Mammary epithelial cell (primary cell): ENCODE data around the gene STARD13.

ENCODE experiments used
- CTCF ChIP-seq, 2 donors: IDR thresholded peaks in 1 of 2; conservative IDR thresholded peaks in 1 of 2; 2 replicates each; pipeline ENCODE4 v1.5.1; 2011 to 2012; ENCODE audit warnings: inconsistent platforms in 2 of 2, low read length in 2 of 2, mild to moderate bottlenecking in 2 of 2, control low read depth in 1 of 2, low read depth in 1 of 2; ENCODE audit not compliant: insufficient read depth in 1 of 2; ENCODE audit errors: extremely low read depth in 1 of 2
- EZH2 ChIP-seq: IDR thresholded peaks from 2 replicates; pipeline ENCODE4 v1.6.1; 2012; ENCODE audit warnings: low read length, inconsistent platforms, borderline replicate concordance

- TF ChIP-seq EZH2 (no peak), CTCF (conservative IDR thresholded peaks at IDR 0.05 in 1 of 2, IDR thresholded peaks at IDR 0.05 in 1 of 2; ENCODE audit: extremely low read depth in 1 of 2, insufficient read depth in 1 of 2, low read depth in 1 of 2, low read length in 2 of 2) (no peak)
These were observed 141.2 kb downstream of the STARD13 start for GRCh38 chr13:33144358-33144784.
